OCI-M2 (cell line): ENCODE measurements around the gene AMBP.

ENCODE experiments used
- DNase-seq: peaks from one replicate; lab custom pipeline; 2025; ENCODE audit not compliant: unreplicated experiment; lab: John Stamatoyannopoulos, UW

The AMBP gene

DNA sequence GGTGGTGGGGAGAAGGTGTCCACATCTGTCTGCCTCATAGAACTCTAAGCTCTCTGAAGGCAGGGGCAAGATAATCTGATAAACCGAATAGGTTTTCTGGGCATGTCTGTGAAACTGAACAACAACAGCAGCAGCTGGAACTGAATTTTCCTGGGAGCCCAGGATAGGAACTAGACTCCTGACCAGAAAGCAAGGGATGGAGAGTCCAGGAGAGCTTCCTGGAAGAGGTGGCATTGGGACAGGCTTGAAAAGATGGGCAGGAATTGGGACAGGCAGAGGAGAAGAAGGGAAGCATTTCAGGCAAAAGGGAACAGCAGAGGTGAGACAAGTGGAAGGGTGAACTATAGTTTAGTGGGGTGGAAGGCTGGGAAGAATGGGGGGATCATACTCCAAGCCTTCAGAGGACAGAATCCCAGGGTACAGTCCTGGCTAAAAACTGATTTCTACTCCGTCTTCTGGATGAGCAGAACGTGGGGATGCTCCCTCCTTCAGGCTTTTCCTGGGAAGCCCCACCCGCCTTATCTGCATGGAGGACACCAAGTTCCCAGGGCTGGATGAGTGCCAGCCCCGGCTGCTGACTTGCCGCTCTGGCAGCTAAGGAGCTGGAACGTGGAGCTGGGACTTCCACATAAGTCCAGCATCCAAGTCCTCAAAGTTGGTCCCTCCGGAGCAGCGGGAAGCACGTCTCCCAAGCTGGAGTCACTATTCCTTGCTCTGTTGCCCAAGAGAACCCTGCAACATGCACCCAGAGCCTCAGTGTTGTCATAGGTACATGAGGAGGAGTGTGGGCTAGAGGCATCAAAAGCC lies 34.9 kb upstream of the AMBP start:
- DNase-seq, result no peak

DNA sequence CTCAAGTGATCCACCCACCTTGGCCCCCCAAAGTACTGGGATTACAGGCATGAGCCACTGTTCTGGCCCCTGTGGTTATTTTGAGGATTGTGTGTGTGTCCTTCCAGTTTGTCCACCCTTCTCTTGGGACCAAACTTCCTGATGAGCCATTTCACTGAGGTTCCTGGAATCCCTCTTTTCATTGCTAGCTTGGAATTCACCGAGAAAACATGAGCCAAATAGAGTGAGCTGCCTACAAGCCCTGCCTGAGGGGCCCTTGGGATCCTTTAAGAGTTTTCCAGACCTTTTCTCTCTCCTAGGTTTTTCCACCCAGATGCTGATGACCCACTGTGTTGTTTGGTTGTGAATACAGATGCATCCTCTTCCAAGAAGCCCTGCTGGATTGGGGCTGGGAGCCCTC lies 34.2 kb upstream of the AMBP start:
- DNase-seq, result no peak

DNA sequence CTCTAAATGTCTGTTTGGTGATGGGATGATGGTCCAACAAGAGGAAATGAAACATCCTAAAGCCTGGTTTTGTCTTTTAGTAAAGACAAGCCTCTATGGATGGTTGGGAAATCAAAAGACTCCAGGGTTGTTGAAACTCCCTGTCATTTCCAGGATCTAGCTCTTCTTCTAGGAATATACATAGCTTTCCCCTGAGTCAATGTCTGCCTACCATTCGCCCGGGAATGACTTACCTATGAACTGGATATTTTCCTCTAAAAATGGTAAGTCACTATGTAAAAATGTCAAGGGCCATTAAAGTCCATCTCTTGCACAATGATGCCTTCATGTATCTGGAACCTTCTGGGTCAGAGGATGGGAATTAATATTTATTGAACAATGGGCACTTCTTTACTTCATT lies 32.1 kb upstream of the AMBP start:
- DNase-seq, result no peak

DNA sequence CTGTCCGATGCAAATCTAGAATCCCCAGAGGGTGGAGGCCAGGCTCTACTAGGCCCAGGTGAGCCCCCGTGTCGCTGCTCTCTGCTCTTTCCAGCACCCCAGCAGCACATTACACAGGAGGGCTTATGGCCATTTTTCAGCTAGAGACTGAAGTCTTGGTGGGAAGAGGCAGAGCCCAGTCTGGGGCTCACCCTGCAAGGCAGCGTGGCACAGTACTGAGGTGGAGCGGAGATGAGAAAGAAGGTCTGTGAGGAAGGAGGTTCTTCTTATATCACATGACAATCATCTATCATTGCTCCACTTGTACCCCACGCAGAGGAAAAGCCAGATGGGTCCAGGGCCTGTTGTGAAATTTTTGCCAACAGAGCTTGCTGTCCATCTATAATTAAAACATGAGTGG lies 31.0 kb upstream of the AMBP start:
- no peak for DNase-seq

DNA sequence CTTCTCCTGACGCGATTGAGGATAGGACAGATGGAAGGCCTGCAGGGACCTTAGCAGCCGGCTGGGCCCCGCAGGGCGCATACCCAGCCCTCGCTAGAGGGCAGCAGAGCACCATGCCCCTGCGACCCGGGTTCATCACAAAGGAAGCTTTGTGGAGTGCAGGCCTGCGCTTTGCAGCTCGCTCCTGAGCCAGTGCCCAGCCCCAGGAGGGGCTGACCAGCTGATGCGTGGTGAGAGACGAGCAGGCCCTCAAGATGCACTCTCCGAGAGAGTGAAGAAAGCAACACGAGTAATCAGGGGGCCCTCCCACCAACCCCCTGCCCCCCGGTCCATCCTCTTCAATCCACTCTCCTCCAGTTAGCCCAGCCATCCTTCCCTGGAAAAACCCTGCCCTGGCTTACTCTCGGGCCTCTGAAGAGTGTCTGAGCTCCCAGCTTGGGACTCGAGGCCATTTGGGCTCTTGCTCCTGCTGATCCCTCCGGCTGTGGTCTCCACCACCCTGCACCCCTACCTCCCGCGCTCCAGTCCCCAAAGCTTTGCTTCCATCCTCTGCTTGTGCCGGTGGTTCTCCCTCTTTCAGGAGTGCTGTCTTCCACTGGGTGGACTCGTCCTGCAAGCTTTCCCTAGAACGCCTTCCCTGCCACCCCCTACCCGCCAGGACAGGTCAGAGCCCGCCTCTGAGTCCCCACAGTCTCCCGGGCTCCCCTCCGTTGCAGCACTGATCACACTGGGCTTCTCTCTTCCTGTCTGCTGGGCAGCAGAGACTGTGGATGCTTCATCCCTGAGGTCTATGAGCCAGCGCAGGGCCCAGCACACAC lies 30.1 kb upstream of the AMBP start:
- no peak for DNase-seq

DNA sequence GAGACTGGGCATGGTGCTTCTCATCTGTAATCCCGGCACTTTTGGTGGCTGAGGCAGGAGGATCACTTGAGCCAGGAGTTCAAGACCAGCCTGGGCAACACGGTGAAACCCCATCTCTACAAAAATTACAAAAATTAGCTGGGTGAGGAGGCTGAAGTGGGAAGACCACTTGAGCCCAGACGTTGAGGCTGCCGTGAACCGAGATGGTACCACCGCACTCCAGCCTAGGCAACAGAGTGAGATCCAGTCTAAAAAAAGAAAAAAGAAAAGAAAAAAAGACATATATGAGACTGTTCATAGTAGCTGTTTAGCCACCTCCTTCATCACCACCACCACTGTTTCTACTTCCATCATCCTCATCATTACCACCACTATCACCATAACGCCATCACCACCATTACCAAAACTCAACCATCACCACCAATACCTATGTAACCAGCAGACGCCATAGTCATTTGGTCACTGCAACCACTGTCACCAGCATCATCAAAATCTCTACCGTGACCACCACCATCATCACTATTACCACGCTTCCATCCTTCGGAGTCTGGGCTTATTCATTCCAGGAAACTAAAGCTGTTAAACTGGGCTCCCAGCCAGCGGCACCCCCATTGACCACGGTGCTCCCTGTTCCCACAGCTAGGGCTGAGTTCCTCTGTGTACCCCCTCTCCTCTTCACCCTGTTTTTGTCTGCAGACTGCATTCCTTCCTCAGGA lies 29.3 kb upstream of the AMBP start:
- no peak for DNase-seq

DNA sequence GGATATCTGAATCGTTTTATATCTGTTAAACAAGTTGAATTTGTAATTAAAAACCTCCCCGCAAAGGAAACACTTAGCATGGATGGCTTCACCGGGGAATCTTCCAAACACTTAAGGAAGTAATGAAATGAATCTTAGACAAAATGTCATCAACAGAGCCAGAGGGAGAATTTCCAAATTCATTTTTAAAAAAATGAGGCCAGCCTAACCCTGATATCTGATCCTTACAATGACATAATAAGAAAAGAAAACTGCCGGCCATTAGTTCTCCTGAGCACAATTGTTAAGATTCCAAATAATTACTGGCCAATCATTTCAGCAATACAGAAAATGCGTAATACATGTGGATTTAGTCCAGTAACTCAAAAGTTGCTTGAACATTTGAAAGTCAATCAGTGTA lies 27.1 kb upstream of the AMBP start:
- no peak for DNase-seq

DNA sequence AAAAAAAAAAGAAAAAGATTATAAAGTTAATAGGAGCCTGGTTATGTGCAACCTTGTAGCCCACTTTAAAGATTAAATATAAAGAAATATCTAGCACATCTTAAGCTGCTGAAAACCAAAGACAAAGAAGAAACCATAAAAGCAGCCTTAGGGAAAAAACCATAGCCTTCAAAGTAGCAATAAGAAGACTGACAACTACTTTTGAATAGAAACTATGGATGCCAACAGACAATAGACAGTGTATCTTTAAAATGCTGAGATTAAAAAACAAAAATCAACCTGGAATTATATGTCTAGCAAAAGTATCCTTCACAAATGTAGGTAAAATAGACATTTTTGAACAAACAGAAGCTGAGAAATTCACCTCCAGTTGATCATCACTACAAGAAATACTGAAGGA lies 24.4 kb upstream of the AMBP start:
- DNase-seq, result no peak

DNA sequence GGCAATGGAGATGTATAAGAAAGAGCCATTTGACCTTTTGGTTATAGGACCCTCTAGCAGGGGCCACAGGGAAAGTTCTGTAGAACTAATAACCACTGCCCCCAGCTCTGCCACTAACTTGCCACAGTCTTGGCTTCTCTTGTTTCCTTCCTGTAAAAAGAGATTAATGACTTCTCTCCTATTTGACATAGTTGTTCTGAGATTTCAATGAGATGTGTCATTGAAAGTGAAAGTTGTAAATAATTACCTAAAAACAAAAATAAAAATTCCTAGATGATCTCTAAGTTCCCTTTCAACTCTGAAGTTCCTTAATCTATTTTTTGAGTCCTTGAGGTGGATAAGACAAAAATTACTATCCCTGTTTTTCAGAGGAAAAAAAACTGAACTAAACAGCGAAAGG lies 22.4 kb upstream of the AMBP start:
- no peak for DNase-seq

DNA sequence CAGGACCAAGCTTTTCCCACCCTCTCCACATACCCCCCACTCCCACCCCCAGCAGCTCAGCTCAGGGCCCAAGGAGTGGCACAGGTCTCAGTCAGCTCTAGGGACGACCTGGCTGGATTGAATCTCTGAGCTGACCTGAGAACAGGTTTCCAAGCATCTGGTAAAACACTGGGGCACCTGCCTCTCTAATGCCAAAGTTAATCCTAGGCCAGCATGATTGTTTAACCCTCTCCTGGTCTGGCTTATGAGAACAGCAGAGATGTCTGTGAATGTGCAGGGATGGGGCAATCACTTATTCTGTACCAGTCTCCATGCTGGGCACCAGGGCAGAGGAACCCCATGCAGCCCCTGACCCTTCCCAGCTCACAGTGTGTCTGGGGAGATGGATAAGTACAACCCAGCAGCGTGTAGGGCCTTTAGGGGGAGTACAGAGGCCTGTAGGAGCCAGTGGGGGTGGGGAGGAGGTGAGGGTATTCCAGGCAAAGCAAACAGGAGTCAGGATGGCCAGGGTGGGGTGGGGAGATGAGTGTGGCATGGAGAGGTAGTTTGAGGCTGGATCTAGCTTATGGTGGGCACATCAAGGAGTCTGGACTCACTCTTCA lies 21.7 kb upstream of the AMBP start:
- no peak for DNase-seq

DNA sequence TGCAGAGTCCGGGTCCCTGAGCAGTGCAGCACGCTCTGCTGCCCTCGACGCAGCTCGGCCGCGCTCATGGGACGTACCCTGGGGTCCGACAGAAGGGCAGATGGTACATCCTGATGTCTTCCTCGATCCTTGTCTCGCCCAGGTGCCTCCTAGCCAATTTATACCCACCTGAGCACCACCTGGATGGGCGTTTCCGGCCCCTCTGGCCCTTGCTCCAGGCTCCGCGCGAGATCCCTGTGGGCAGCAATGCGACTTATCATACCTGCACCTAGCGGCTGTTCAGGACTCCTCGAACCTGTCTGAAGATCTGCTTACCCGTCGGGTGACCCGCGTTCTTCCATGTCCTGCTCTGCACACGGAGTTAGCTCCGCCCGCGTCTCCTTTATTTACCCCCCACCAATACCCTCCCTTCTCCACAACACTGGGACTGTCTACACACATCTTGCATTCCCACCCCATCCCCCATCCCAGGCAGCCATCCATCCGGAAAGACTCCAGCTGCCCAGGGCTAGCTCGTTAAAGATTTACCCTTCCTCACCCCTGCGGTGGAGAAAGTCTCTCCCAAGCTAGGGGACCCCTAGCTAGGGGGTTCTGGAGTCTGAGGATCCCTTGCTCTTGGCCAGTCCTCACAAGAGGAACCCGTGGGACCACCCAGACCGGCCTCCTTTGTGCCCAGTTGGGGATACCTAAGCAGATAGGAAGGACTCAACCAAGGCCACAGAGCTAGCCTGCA lies 21.0 kb upstream of the AMBP start, which contains the start of gene KIF12:
TSS of gene KIF12 (minus strand) at position 357 of the 733 bp plus-strand sequence. CDS start at position 341, 16 bp downstream.
- DNase-seq, result no peak

DNA sequence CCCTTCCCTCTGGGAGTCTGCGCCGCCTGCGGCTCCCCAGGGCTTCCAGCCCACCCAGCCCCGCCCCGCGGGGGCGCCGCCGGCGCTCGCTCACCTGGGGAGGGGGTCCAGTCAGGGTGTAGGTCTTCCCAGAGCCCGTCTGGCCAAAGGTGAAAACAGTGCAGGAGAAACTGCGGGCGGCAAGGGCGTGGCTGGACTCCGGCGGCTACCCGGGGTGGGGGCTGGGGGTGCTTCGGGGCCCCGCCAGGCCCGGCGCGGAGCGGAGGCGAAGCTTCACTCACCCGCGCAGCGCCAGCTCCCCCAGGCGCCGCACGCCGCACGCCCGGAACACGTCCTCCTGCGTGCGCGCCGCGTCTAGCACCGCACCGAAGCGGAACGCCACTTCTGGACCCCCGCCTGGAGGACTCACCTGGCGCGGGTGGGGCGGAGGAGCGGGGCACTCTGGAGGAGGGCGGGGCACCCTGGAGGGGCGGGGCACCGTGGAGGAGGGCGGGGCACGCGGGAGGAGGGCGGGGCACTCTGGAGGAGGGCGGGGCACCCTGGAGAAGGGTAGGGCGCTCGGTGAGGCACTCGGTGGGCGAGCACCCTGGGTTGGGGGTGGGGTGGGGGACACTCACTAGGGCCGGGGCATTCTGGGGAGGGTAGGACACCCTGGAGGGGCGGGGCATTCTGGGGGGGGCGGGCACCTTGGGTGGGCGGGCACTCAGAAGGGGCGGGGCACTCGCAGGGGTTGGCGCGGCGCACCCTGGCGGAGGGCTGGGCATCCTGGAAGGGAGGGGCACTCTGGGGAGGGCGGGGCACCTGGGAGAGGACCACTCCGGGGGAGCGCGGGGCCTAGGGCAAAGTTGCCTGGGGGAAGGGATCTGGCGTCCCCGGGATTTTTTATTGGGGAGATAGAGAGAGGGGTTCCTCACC lies 20.2 kb upstream of the AMBP start:
- no peak for DNase-seq

DNA sequence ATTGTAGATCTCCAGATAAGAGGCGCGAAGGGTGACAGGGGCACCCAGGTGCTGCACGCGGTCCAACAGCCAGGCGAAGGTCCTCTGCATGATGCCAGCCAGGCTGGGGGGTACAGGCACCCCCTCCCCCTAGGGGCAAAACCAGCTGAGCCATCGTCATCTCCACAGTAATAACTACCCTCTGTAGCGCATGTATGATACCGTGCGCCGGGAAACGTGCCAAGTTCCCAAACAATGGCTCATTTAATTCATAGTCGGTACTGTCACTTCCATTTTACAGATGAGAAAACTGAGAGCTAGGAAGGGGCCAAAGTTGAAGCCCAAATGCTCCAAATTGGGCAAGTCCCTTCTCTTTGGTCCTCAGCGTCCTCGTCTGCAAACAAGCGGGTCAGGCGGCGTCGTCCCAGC lies 19.5 kb upstream of the AMBP start:
- no peak for DNase-seq

DNA sequence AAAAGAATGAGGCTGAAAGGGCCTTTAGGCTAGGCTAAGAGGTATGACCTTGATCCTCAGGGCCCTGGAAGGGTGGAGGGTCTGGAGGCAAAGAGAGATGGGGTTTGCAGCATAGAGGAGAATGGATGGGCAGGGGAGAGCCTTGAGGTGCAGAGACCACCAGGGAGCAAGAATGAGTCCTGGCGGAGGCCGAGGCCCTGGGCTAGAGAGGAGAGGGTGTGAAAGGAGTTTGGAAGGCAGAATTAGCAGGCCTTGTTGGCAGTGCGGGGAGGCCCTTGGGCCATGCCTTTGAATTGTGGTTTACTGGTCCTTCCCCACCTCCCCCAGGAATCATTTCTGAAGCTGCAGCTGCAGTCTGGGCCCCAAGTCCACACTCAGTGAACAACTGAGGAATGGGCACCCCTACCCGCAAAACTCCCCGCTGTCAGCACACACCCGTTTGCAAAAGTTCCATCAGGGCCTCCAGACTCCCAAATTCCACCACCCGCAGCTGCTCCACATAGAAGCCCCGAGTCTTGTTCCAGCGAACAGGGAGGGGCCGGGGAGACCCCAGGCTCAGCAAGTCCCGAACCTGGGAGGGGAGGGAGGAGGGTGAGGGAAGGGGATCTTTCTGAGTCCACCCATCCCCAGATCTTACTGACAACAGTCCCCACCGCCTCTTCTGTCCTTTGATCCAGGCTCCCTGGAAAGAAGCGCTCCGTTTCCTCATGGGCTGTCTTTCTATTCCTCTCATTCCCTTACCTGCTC lies 18.9 kb upstream of the AMBP start:
- DNase-seq, result no peak

DNA sequence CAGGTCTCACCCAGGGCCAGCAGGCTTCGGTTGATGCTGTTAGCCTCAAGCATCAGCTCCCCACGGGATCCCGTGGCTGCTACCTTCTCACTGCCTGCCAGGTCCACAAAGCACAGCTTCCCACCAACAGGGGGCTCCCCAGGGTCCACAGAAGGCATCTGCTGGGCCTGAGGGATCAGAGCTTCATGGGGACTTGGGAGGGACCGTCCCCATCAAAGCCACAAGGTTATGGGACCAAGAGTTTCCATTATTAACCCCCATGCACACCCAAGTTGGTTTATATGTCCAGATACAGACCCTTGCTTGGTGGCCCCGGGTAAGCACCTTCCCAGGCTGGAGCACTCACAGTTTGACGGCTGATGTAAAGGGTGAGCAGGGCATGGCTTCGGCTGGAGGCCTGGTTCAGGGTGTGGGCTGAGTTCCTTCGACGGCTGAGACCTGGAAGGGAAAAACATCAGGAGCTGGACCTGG lies 18.0 kb upstream of the AMBP start:
- no peak for DNase-seq

DNA sequence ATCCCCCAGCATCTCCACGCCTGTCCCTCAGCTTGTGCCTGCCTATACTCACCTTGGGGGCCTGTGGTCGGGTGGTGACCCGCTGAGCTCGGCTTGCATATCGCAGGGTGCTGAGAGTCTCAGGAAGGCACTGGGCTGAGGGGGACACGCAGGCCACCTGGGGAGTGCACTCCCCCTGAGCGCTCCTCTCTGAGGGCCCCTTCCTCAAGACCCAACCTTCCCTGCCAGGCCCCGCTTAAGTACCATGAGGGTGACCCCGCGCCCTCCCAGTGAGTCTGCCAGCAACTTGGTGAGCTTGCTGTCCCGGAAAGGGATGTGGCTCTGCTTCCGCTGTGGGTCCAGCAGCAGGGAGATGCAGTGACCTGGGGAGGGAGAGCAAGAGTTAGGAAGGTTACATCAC lies 16.9 kb upstream of the AMBP start:
- no peak for DNase-seq

DNA sequence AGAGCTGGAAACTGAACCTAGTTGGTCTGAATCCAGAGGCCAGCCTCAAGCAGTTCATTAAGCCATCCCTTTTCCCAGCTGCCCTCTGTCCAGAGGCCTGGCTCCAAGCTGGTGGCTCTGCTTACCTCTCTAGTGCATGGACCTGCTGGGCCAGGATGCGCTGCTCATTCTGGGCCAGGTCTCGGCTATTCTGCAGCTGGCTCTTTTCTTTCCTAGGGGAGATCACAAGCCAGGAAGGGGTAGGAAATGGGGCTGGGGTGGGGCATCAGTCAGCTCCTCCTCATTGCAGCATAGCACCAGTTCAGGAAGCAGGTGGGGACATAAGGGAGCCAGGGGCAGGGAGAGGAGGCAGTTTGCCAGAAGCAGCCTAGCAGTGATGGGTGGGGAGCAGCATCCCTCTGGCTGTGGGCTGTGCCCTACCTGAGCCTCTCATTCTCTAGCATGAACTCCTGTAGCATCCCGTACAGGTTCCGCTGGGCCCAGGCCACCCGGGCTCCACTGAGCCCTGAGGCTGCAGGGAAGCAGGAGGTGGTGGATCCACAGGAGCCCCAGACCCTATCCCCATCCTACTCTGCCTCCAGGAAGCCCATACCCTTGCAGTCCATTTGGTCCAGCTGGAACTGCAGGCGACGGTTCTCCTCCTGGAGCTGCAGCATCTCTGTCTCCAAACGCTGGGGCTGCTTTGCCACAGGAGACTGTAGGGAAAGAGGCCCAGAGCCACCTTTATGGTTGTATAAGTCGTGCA lies 15.8 kb upstream of the AMBP start:
- no peak for DNase-seq

DNA sequence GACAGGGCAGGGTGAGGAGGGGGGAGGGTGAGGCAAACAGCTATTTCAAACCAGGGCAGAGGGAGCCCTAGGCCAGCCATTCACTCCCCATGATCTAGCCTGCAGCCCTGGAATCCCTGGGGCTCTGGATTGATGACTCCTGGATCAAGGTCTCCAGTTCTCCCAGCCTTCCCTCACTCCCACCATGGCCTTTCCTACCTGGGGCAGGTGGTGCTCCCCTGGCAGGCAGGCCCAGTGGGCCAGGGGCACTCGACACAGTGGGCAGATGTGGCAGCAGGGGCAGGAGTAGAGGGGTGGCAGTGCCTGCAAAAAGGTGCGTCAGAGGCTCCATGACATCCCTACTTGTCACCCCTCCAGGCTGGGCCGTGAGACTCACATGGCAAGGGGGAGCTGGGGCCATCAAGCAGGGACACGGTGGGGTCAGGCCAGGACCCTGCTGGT lies 15.0 kb upstream of the AMBP start:
- no peak for DNase-seq
